PC-9 (cell line): ENCODE measurements around the gene GOLT1A. TPM values are rescaled to one million over a fixed set of nuclear protein-coding genes. Genes with fewer than 3 reads are reported as not detected.

Experiments
- BruUV-seq: library from RNA; stranded (reverse); fragments of 400-500 nt; replicated peaks from 2 replicates; lab custom pipeline; 2021; lab: Mats Ljungman, UMichigan
- CTCF ChIA-PET: fragments of 300-600 bp; sonication (Branson Sonifier 250); formaldehyde crosslinking; loops from one replicate; lab custom pipeline; 2022; ENCODE audit warnings: antibody characterized with exemption; lab: Charles Lee
- POLR2A ChIA-PET: fragments of 300-600 bp; sonication (Branson Sonifier 250); formaldehyde crosslinking; loops from one replicate; lab custom pipeline; 2022; ENCODE audit warnings: antibody characterized with exemption; ENCODE audit not compliant: unreplicated experiment; lab: Charles Lee
- DNase-seq, 2 experiments: peaks; one replicate each; pipeline versions ENCODE4 v3.0.0 to v3.0.0-alpha.2; 2015 to 2022; ENCODE audit warnings: mixed read lengths in 1 of 2
- H2AFZ ChIP-seq: fragments of 200-600 bp; sonication (generic); 2 replicates; pipeline ENCODE4 v1.8.1; 2017; ENCODE audit warnings: antibody characterized with exemption
- H3F3A ChIP-seq: fragments of 200-600 bp; sonication (generic); 2 replicates; pipeline ENCODE4 v1.8.1; 2017; ENCODE audit warnings: antibody characterized with exemption, mild to moderate bottlenecking, low read depth; ENCODE audit not compliant: insufficient read depth
- H3K27ac ChIP-seq: fragments of 200-600 bp; sonication (generic); 2 replicates; pipeline ENCODE4 v1.6.1; 2016; ENCODE audit warnings: mixed run types
- H3K27me3 ChIP-seq: fragments of 200-600 bp; sonication (generic); 2 replicates; pipeline ENCODE4 v1.6.1; 2016; ENCODE audit warnings: low read depth, mixed run types; ENCODE audit not compliant: insufficient read depth
- H3K36me3 ChIP-seq: fragments of 200-600 bp; sonication (generic); 2 replicates; pipeline ENCODE4 v1.6.1; 2016; ENCODE audit warnings: low read depth, mixed run types
- H3K4me1 ChIP-seq: fragments of 200-600 bp; sonication (generic); replicated peaks from 2 replicates; pipeline ENCODE4 v1.6.1; 2016; ENCODE audit warnings: mixed run types; ENCODE audit not compliant: insufficient read depth
- H3K4me2 ChIP-seq: fragments of 200-600 bp; sonication (generic); 2 replicates; pipeline ENCODE4 v1.6.1; 2017; ENCODE audit warnings: mixed run types
- H3K4me3 ChIP-seq: fragments of 200-600 bp; sonication (generic); 2 replicates; pipeline ENCODE4 v1.6.1; 2016; ENCODE audit warnings: mixed run types
- H3K79me2 ChIP-seq: fragments of 200-600 bp; sonication (generic); 2 replicates; pipeline ENCODE4 v1.6.1; 2017; ENCODE audit warnings: low read depth, mixed run types
- H3K9me2 ChIP-seq: fragments of 200-600 bp; sonication (generic); 2 replicates; pipeline ENCODE4 v1.8.1; 2017; ENCODE audit warnings: mild to moderate bottlenecking; ENCODE audit not compliant: insufficient read depth
- H3K9me3 ChIP-seq: fragments of 200-600 bp; sonication (generic); 2 replicates; pipeline ENCODE4 v1.8.1; 2016; ENCODE audit warnings: low read depth; ENCODE audit not compliant: insufficient read depth
- H4K20me1 ChIP-seq: fragments of 200-600 bp; sonication (generic); 2 replicates; pipeline ENCODE4 v1.8.1; 2017; ENCODE audit not compliant: insufficient read depth
- EZH2 ChIP-seq: fragments of 200-600 bp; sonication (generic); IDR thresholded peaks from 2 replicates; pipeline ENCODE4 v1.8.0; 2017; ENCODE audit warnings: antibody characterized with exemption, low read depth
- intact Hi-C: fragments of 100-400 bp; cut with micrococcal nuclease; formaldehyde crosslinking; loops from one replicate; pipeline ENCODE4 v1.10.0; 2022; ENCODE audit not compliant: unreplicated experiment
- total RNA-seq: library from RNA; stranded (reverse); gene quantifications from 2 replicates; pipeline ENCODE4 v1.2.3, GENCODE V29; 2021
- TF ChIP-seq, protein P1 (sequence below): fragments of 200-600 bp; sonication (generic); conservative IDR thresholded peaks from 2 replicates; pipeline ENCODE4 v1.6.1; 2017; ENCODE audit warnings: mixed run types, antibody characterized with exemption, mild to moderate bottlenecking, moderate library complexity

GOLT1A gene
- total RNA-seq, 1 experiment from 2014 or later = 18.7 TPM

DNA sequence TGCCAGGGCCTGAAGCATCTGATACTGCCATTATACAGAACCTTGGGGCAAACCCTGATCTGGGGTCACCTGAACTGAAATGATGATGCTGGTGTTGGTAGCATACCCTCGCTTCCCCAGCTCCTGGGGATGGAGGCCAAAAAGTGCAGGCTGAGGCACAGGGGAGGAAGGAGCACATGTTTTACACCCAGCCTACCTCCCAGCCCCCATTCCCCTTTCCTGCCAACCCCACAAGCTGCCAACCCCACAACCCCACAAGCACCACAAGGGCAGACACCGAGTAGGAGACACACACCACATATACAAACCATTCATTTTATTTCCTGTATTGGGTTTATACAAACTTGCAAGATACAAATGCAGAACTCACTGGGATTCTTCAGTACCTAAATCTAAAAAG is 4.8 kb upstream of the GOLT1A start:
- no peaks in the 10 kb centered on the region; the same call in 1 of the 2 replicates for H3K4me1 ChIP-seq
- CTCF ChIA-PET = interaction anchor here (0.7 kb wide), 1 partner anchor 1653 kb away, joined by 3 read pairs; no protein-coding TSS in a partner anchor
- H3K79me2 ChIP-seq = no peaks in the 10 kb centered on the region; the same call in 1 of the 2 replicates
- H3K27ac ChIP-seq = no peak overlapping the region
- BruUV-seq = no TSS peak
- TF ChIP-seq, protein P1, sequence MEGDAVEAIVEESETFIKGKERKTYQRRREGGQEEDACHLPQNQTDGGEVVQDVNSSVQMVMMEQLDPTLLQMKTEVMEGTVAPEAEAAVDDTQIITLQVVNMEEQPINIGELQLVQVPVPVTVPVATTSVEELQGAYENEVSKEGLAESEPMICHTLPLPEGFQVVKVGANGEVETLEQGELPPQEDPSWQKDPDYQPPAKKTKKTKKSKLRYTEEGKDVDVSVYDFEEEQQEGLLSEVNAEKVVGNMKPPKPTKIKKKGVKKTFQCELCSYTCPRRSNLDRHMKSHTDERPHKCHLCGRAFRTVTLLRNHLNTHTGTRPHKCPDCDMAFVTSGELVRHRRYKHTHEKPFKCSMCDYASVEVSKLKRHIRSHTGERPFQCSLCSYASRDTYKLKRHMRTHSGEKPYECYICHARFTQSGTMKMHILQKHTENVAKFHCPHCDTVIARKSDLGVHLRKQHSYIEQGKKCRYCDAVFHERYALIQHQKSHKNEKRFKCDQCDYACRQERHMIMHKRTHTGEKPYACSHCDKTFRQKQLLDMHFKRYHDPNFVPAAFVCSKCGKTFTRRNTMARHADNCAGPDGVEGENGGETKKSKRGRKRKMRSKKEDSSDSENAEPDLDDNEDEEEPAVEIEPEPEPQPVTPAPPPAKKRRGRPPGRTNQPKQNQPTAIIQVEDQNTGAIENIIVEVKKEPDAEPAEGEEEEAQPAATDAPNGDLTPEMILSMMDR = no peak
- no peak for TF ChIP-seq EZH2
- H3K36me3 ChIP-seq = peaks cover 17% of the 10 kb centered on the region; the same call in 1 of the 2 replicates
- no peaks in the 10 kb centered on the region for H4K20me1 ChIP-seq
- H3K4me3 ChIP-seq = no peak overlapping the region
- no peaks in the 10 kb centered on the region for H3K27me3 ChIP-seq
- intact Hi-C loops = no loop called here
- no peaks in the 10 kb centered on the region for H3K9me2 ChIP-seq
- peaks cover 42% of the 10 kb centered on the region; the same call in 1 of the 2 replicates for H3F3A ChIP-seq
- POLR2A ChIA-PET = no interaction called here
- H3K9me3 ChIP-seq = no peaks in the 10 kb centered on the region
- no peak for DNase-seq
- H3K4me2 ChIP-seq = no peak overlapping the region
- no peak overlapping the region for H2AFZ ChIP-seq

DNA sequence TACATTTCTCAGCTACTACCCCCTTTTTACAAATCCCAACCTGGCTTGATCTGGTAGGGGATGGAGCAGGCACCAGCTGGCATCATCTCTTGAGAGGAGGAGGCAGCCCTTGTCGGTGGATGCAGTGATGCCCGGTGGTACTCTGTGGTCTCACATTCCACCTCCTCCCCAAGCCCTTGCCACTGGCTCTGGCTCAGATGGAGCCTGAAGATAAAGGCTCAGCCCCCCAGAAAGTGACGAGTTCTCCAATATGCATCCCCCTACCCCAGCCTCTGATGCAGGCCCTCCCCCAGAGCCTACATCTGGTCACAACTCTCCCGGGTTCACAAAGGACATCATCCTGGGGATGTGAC is 3.8 kb upstream of the GOLT1A start:
- POLR2A ChIA-PET = no interaction called here
- BruUV-seq = no TSS peak
- TF ChIP-seq, protein P1 = no peak
- TF ChIP-seq EZH2 = no peak

DNA sequence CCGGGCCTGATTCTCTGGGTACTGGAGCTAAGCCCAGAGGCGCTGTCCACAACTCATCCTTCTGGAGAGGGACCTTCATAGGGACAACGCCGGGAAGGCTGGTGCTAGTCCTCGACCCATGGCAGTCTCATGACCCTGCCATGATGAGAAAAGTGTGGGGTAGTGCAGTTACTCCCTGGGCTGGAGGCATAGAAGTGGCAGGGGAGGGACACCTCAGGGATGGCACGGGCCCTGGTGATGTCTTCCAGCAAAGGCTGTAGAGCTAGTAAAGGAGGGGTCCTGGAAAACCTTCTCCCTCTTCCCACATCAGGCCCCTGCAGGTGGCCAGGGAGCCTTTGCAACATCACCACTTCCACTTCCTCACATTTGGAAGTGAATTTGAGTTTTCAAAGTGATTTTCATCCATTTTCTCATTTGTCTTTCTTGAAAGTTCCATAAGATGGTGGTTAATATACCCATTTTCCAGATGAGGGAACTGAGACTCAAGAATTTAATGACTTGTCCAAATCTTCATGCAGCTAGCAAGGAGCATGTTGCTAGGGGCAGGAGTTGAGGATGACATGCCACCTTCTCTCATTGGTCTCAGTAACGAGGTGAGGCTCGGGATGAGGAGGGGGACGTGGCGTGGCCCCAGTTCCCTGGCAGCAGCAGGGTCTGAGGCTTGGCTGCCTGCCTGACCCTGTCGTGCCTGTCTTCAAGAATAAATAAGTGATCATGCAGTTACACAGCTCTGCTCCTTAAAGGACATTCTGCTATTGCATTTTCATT is 3.3 kb upstream of the GOLT1A start:
- Histone ChIP-seq H3K27ac (no peak overlapping the region), H3K9me3 (no peaks in the 10 kb centered on the region), H3K4me1 (peaks cover 13% of the 10 kb centered on the region), H2AFZ (no peak overlapping the region), H3K4me3 (no peak overlapping the region), H4K20me1 (no peaks in the 10 kb centered on the region), H3K27me3 (no peaks in the 10 kb centered on the region), H3K36me3 (peaks cover 7% of the 10 kb centered on the region; the same call in 1 of the 2 replicates), H3K9me2 (no peaks in the 10 kb centered on the region), H3F3A (peaks cover 42% of the 10 kb centered on the region; the same call in 1 of the 2 replicates), H3K79me2 (peaks cover 12% of the 10 kb centered on the region), H3K4me2 (no peak overlapping the region)
- POLR2A ChIA-PET = no interaction called here
- intact Hi-C loops = no loop called here
- no peak for TF ChIP-seq EZH2
- TF ChIP-seq, protein P1 = no peak
- BruUV-seq = no TSS peak
- DNase-seq = no peak
- CTCF ChIA-PET = interaction anchor here (0.6 kb wide), 3 partner anchors 84 to 404 kb away, joined by 3 to 8 read pairs (median 3); no protein-coding TSS in a partner anchor

More for the DNA sequence above, 3.8 kb upstream of the GOLT1A start:
- DNase-seq = no peak
- Histone ChIP-seq H3K9me2 (no peaks in the 10 kb centered on the region), H3K9me3 (no peaks in the 10 kb centered on the region), H3K27me3 (no peaks in the 10 kb centered on the region), H3K4me3 (no peak overlapping the region), H3K4me1 (peaks cover 7% of the 10 kb centered on the region), H3K79me2 (peaks cover 8% of the 10 kb centered on the region), H3K36me3 (peaks cover 11% of the 10 kb centered on the region; the same call in 1 of the 2 replicates), H4K20me1 (no peaks in the 10 kb centered on the region), H3K4me2 (no peak overlapping the region), H3K27ac (no peak overlapping the region), H2AFZ (no peak overlapping the region), H3F3A (peaks cover 42% of the 10 kb centered on the region; the same call in 1 of the 2 replicates)
- intact Hi-C loops = no loop called here
- CTCF ChIA-PET = interaction anchor here (0.6 kb wide), 1 partner anchor 405 kb away, joined by 8 read pairs; no protein-coding TSS in a partner anchor
